Neuronal stem cell (in vitro differentiated cells): ENCODE measurements around the gene RAB11FIP3.

Experiments
- DNase-seq: peaks from one replicate; pipeline ENCODE4 v3.0.0-alpha.2; 2013; ENCODE audit warnings: low spot score
- H2AFZ ChIP-seq: one replicate; pipeline ENCODE4 v1.6.1; 2013; ENCODE audit warnings: mild to moderate bottlenecking, low read length, inconsistent platforms
- H2AK5ac ChIP-seq: 2 replicates; pipeline ENCODE4 v1.6.1; 2013; ENCODE audit warnings: low read depth, mild to moderate bottlenecking, inconsistent platforms, low read length, moderate library complexity, mixed read lengths
- H2BK120ac ChIP-seq: 2 replicates; pipeline ENCODE4 v1.6.1; 2013; ENCODE audit warnings: low read depth, mild to moderate bottlenecking, inconsistent platforms, low read length, moderate library complexity, mixed read lengths
- H2BK12ac ChIP-seq: one replicate; pipeline ENCODE4 v1.6.1; 2013; ENCODE audit warnings: low read length, inconsistent platforms
- H2BK15ac ChIP-seq: 2 replicates; pipeline ENCODE4 v1.6.1; 2013; ENCODE audit warnings: mild to moderate bottlenecking, low read length, inconsistent platforms, mixed read lengths
- H2BK5ac ChIP-seq: one replicate; pipeline ENCODE4 v1.6.1; 2013; ENCODE audit warnings: inconsistent platforms, mild to moderate bottlenecking, low read length, moderate library complexity
- H3K14ac ChIP-seq: one replicate; pipeline ENCODE4 v1.6.1; 2013; ENCODE audit warnings: low read length, inconsistent platforms
- H3K18ac ChIP-seq: 2 replicates; pipeline ENCODE4 v1.6.1; 2013; ENCODE audit warnings: low read length, inconsistent platforms
- H3K23ac ChIP-seq: 2 replicates; pipeline ENCODE4 v1.6.1; 2013; ENCODE audit warnings: low read depth, mild to moderate bottlenecking, mixed read lengths, low read length, inconsistent platforms; ENCODE audit not compliant: poor library complexity
- H3K27ac ChIP-seq: replicated peaks from 3 replicates; pipeline ENCODE4 v1.5.1; 2013; ENCODE audit warnings: low read length, inconsistent platforms
- H3K27me3 ChIP-seq, 3 experiments: 2 replicates each; pipeline ENCODE4 v1.6.1; 2013; ENCODE audit warnings: low read length in 3 of 3, mild to moderate bottlenecking in 2 of 3, inconsistent platforms in 1 of 3, low read depth in 1 of 3, mixed read lengths in 1 of 3, moderate library complexity in 1 of 3; ENCODE audit not compliant: control insufficient read depth in 3 of 3, insufficient read depth in 3 of 3
- H3K36me3 ChIP-seq, 2 donors: replicated peaks in 1 of 2; 2 replicates each; pipeline ENCODE4 v1.6.1; 2013; ENCODE audit warnings: low read length in 2 of 2; ENCODE audit not compliant: control insufficient read depth in 2 of 2, insufficient read depth in 2 of 2
- H3K4ac ChIP-seq: 2 replicates; pipeline ENCODE4 v1.6.1; 2013; ENCODE audit warnings: inconsistent platforms, mild to moderate bottlenecking, low read length, moderate library complexity
- H3K4me1 ChIP-seq, 2 donors: 1 replicate in 1 of 2; 2 replicates in 1 of 2; pipeline ENCODE4 v1.6.1; 2013; ENCODE audit warnings: low read length in 2 of 2, low read depth in 1 of 2; ENCODE audit not compliant: control insufficient read depth in 2 of 2, insufficient read depth in 1 of 2
- H3K4me2 ChIP-seq: one replicate; pipeline ENCODE4 v1.6.1; 2013; ENCODE audit warnings: mild to moderate bottlenecking, low read length, inconsistent platforms; ENCODE audit not compliant: insufficient read depth, poor library complexity, severe bottlenecking
- H3K4me3 ChIP-seq, 2 donors: 2 replicates each; pipeline ENCODE4 v1.5.1; 2013; ENCODE audit warnings: low read length in 2 of 2, mild to moderate bottlenecking in 2 of 2, inconsistent platforms in 1 of 2, moderate library complexity in 1 of 2
- H3K79me1 ChIP-seq: one replicate; pipeline ENCODE4 v1.6.1; 2013; ENCODE audit warnings: low read depth, mild to moderate bottlenecking, inconsistent platforms, low read length, moderate library complexity
- H3K9ac ChIP-seq: one replicate; pipeline ENCODE4 v1.6.1; 2013; ENCODE audit warnings: mild to moderate bottlenecking, low read depth, low read length, inconsistent platforms; ENCODE audit not compliant: poor library complexity
- H3K9me3 ChIP-seq, 2 donors: replicated peaks in 1 of 2; 2 replicates each; pipeline versions ENCODE3 to v1.6.1; 2013; ENCODE audit warnings: low read length in 2 of 2, mild to moderate bottlenecking in 2 of 2, inconsistent platforms in 1 of 2, low read depth in 1 of 2, mixed read lengths in 1 of 2, moderate library complexity in 1 of 2; ENCODE audit not compliant: control insufficient read depth in 2 of 2, insufficient read depth in 1 of 2
- H4K8ac ChIP-seq: one replicate; pipeline ENCODE4 v1.6.1; 2013; ENCODE audit warnings: low read depth, mild to moderate bottlenecking, inconsistent platforms, low read length, moderate library complexity
- H4K91ac ChIP-seq: one replicate; pipeline ENCODE4 v1.6.1; 2013; ENCODE audit warnings: low read length, low read depth, mild to moderate bottlenecking, inconsistent platforms; ENCODE audit not compliant: poor library complexity
- WGBS, 2 donors: extraction: QIAGEN DNeasy Blood & Tissue Kit; methylation state at CpG; one replicate each; pipeline ENCODE4 v1.1.7; 2013; ENCODE audit warnings: missing lambda C conversion rate in 2 of 2, mixed read lengths in 1 of 2; ENCODE audit not compliant: insufficient read length in 2 of 2, insufficient replicate concordance in 1 of 2; ENCODE audit errors: extremely low coverage in 2 of 2; 5-methylcytosine and 5-hydroxymethylcytosine counted together

RAB11FIP3 gene

DNA sequence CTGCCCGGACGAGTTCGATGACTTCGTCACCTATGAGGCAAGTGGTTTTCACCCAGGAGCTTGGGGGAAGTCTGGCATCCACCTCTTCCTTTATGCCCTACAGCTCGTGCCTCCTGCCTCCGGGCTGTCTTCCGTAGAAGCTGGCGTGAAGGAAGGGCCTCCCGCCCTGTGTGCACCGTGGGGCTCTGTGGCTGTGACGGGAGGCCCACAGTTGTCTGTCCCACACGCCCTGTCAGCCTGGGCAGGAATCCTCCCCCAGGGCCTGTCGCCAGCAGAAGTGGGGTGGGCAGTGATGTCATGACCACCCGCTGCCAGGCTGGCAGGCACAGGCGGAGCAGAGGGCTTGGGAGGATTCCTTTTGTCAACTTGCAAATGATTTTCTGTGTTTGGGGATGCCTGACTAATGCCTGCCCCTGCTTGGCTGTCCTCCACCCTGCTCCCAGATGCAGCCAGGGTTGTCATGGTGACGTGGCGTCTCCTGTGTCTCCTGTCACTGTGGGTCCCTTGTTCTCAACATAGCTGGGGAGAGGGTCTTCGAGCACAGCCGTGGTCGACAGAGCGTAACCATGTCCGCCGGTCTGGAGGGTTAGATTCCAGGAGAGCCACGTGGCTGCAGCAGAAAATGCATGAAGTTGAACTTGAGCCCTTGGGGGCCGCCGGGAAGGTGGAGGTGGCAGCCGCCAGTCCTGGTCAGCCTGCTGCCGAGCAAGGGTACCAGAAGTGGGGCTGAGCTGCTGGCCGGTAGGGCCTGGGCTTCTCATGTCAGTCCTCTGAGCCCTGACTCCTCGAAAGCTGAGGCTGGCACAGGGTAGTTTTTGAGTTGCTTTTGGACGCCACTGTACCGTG lies 46.1 kb downstream of the RAB11FIP3 start:
- peaks cover 11% of the 10 kb centered on the region for H3K79me1 ChIP-seq
- no peak overlapping the region for H3K4ac ChIP-seq
- no peak overlapping the region for H4K8ac ChIP-seq
- H3K9ac ChIP-seq: peak overlapping the region; percentile 74
- H2BK12ac ChIP-seq: no peak overlapping the region
- no peak overlapping the region for H2BK120ac ChIP-seq
- H3K4me2 ChIP-seq: no peak overlapping the region
- no peak overlapping the region for H3K27ac ChIP-seq
- DNase-seq: peak; percentile 45
- H2AFZ ChIP-seq: no peak overlapping the region
- peaks cover 23 to 26% of the 10 kb centered on the region in 2 donors for H3K4me1 ChIP-seq
- H3K18ac ChIP-seq: peak overlapping the region; percentile 90
- no peaks in the 10 kb centered on the region for H3K9me3 ChIP-seq
- H3K36me3 ChIP-seq: peaks cover 2 to 41% of the 10 kb centered on the region in 2 donors
- H2AK5ac ChIP-seq: peak overlapping the region; percentile 3
- H4K91ac ChIP-seq: no peak overlapping the region
- H3K23ac ChIP-seq: peak overlapping the region; percentile 67
- no peak overlapping the region for H3K4me3 ChIP-seq
- H3K14ac ChIP-seq: no peak overlapping the region
- no peak overlapping the region for H2BK15ac ChIP-seq
- H2BK5ac ChIP-seq: peak overlapping the region; percentile 35
- no peaks in the 10 kb centered on the region for H3K27me3 ChIP-seq
- no CpG with 5 or more reads among the region's 32 CpGs for WGBS, 2 donors

DNA sequence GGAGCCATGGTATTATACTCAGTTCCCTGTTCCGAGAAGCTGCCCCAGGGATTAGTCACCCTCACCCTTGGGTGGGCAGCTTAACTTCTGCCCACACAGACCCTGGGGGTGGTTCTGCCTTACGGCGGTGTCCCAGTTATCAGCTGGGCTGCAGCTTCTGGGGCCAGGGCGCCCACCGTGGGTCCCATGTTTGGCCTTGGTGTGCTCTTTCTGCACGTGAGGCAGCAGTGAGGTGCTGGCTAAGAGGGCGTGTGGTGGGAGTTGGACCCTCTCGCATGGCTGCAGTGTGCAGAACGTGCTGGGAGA lies 46.7 kb downstream of the RAB11FIP3 start:
- Histone ChIP-seq H2BK12ac (no peak overlapping the region), H3K4me3 (no peak overlapping the region), H2AK5ac (peak overlapping the region; percentile 3), H3K4ac (no peak overlapping the region), H2BK120ac (no peak overlapping the region), H3K4me2 (no peak overlapping the region), H3K23ac (no peak overlapping the region), H2BK5ac (no peak overlapping the region), H3K4me1 (peaks cover 20 to 22% of the 10 kb centered on the region in 2 donors), H4K91ac (no peak overlapping the region), H2AFZ (no peak overlapping the region), H2BK15ac (no peak overlapping the region), H3K27ac (no peak overlapping the region), H3K9ac (no peak overlapping the region), H3K18ac (no peak overlapping the region), H3K36me3 (peaks cover 3 to 42% of the 10 kb centered on the region in 2 donors), H3K14ac (peak overlapping the region; percentile 1), H3K27me3 (no peaks in the 10 kb centered on the region), H3K9me3 (no peaks in the 10 kb centered on the region), H4K8ac (no peak overlapping the region), H3K79me1 (peaks cover 7% of the 10 kb centered on the region)
- DNase-seq: no peak
- WGBS, 2 donors: no CpG with 5 or more reads among the region's 9 CpGs

DNA sequence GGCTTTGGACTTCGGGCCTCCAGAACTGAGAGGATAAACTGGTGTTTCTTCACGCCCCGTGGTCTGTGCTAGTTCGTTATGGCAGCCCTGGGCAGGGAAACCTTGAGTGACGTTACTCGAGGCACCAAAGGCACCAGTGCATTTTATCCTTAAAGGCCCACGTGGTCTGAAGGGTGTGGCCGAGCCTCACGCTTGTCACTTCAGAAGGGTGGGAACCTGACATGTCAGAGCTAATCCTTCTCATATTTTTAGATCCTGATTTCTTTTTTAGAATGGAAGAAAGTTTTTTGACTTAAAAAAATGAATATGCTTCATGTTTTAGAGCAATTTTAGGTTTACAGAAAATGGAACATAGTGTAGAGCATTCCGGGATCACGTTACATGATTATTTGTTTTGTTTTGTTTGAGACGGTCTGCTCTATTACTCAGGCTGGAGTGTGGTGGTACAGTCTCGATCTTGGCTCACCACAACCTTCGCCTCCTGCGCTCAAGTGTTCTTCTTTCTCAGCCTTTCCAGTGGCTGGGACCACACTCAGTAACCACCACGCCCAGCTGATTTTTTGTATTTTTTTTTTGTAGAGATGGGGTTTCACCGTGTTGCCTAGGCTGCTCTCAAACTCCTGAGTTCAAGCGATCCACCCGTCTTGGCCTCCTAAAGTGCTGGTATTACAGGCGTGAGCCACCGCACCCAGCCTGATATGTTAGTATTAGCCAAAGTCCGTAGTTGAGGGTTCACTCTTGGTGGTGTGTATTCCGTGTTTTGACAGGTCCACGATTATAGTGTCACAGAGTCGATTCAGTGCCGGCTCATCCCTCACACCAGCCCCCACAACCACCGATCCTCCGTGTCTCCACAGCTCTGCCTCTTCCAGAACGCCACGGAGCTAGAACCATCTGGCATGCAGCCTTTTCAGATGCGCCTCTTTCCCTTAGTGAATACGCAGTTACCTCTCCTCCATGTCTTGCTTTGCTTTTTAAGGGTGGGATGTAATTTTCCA lies 47.9 kb downstream of the RAB11FIP3 start:
- WGBS, 2 donors: no CpG with 5 or more reads among the region's 32 CpGs
- Histone ChIP-seq H3K4me2 (no peak overlapping the region), H2AFZ (no peak overlapping the region), H3K27me3 (no peaks in the 10 kb centered on the region), H2AK5ac (no peak overlapping the region), H2BK120ac (no peak overlapping the region), H4K8ac (no peak overlapping the region), H2BK15ac (no peak overlapping the region), H3K9me3 (no peaks in the 10 kb centered on the region), H2BK5ac (no peak overlapping the region), H3K4me1 (peaks cover 19 to 21% of the 10 kb centered on the region in 2 donors), H3K9ac (peak overlapping the region; percentile 34), H3K4ac (no peak overlapping the region), H2BK12ac (no peak overlapping the region), H3K79me1 (peaks cover 12% of the 10 kb centered on the region), H3K27ac (no peak overlapping the region), H4K91ac (no peak overlapping the region), H3K23ac (no peak overlapping the region), H3K4me3 (no peak overlapping the region), H3K36me3 (peaks cover 7 to 51% of the 10 kb centered on the region in 2 donors), H3K18ac (no peak overlapping the region), H3K14ac (no peak overlapping the region)
- DNase-seq: no peak
